Astrocyte (in vitro differentiated cells and primary cell): ENCODE data around the gene DHCR7. TPM values are rescaled to one million over a fixed set of nuclear protein-coding genes. Genes with fewer than 3 reads are reported as not detected.
A peak's percentile ranks its signal among the peaks of the same experiment; 100 is the strongest.

Experiments used
- DNase-seq: peaks from one replicate; pipeline ENCODE4 v3.0.0-alpha.2; 2010; ENCODE audit warnings: low read depth
- FAIRE-seq: peaks from 2 replicates; lab custom pipeline; 2011; peaks lifted over from hg19 to GRCh38; lab: Jason Lieb, UNC
- H2AFZ ChIP-seq: 2 replicates; pipeline ENCODE4 v1.6.0; 2012; ENCODE audit warnings: low read depth, low read length, inconsistent platforms
- H3K27ac ChIP-seq: 2 replicates; pipeline ENCODE4 v1.5.1; 2011; ENCODE audit warnings: low read depth, low read length, inconsistent platforms
- H3K27me3 ChIP-seq: 2 replicates; pipeline ENCODE4 v1.6.0; 2011; ENCODE audit warnings: low read length, inconsistent platforms; ENCODE audit not compliant: insufficient read depth
- H3K36me3 ChIP-seq: 2 replicates; pipeline ENCODE4 v1.5.1; 2011; ENCODE audit warnings: low read length, inconsistent platforms; ENCODE audit not compliant: insufficient read depth
- H3K4me1 ChIP-seq: 2 replicates; pipeline ENCODE4 v1.5.1; 2011; ENCODE audit warnings: low read length, inconsistent platforms; ENCODE audit not compliant: insufficient read depth
- H3K4me2 ChIP-seq: 2 replicates; pipeline ENCODE4 v1.6.0; 2012; ENCODE audit warnings: low read length, inconsistent platforms
- H3K4me3 ChIP-seq: 2 replicates; pipeline ENCODE4 v1.5.1; 2011; ENCODE audit warnings: low read depth, mild to moderate bottlenecking, low read length, inconsistent platforms; ENCODE audit not compliant: insufficient read depth
- H3K79me2 ChIP-seq: 2 replicates; pipeline ENCODE4 v1.6.0; 2012; ENCODE audit warnings: mild to moderate bottlenecking, low read length, inconsistent platforms; ENCODE audit not compliant: insufficient read depth
- H3K9ac ChIP-seq: 2 replicates; pipeline ENCODE4 v1.6.0; 2012; ENCODE audit warnings: mild to moderate bottlenecking, low read length, inconsistent platforms
- H3K9me3 ChIP-seq: 2 replicates; pipeline ENCODE4 v1.5.1; 2012; ENCODE audit warnings: low read depth, mild to moderate bottlenecking, low read length, inconsistent platforms; ENCODE audit not compliant: insufficient read depth
- H4K20me1 ChIP-seq: 2 replicates; pipeline ENCODE4 v1.6.0; 2012; ENCODE audit warnings: low read length, inconsistent platforms; ENCODE audit not compliant: insufficient read depth
- H3K27ac Mint-ChIP-seq: one replicate; pipeline ENCODE4 v1.8.0; 2021; ENCODE audit warnings: mild to moderate bottlenecking, mixed read lengths; ENCODE audit not compliant: unreplicated experiment
- H3K27me3 Mint-ChIP-seq: one replicate; pipeline ENCODE4 v1.8.0; 2021; ENCODE audit warnings: low read depth, mixed read lengths; ENCODE audit not compliant: unreplicated experiment
- H3K36me3 Mint-ChIP-seq: one replicate; pipeline ENCODE4 v1.8.0; 2021; ENCODE audit warnings: low read depth, mixed read lengths; ENCODE audit not compliant: unreplicated experiment
- H3K4me1 Mint-ChIP-seq: one replicate; pipeline ENCODE4 v1.8.0; 2021; ENCODE audit warnings: low read depth, mixed read lengths; ENCODE audit not compliant: unreplicated experiment
- H3K4me3 Mint-ChIP-seq: one replicate; pipeline ENCODE4 v1.8.0; 2021; ENCODE audit warnings: mild to moderate bottlenecking, moderate library complexity, mixed read lengths; ENCODE audit not compliant: unreplicated experiment
- H3K9me3 Mint-ChIP-seq: one replicate; pipeline ENCODE4 v1.8.0; 2021; ENCODE audit warnings: mild to moderate bottlenecking, mixed read lengths; ENCODE audit not compliant: unreplicated experiment
- CTCF ChIP-seq: IDR thresholded peaks from 2 replicates; pipeline ENCODE4 v1.5.1; 2011; ENCODE audit warnings: low read depth, mild to moderate bottlenecking, inconsistent platforms, low read length, moderate library complexity; ENCODE audit not compliant: insufficient read depth
- EZH2 ChIP-seq: IDR thresholded peaks from 2 replicates; pipeline ENCODE4 v1.6.1; 2012; ENCODE audit warnings: mild to moderate bottlenecking, low read length, inconsistent platforms; ENCODE audit not compliant: insufficient read depth
- total RNA-seq: library from RNA; stranded (reverse); gene quantifications from 2 replicates; pipeline ENCODE4 v1.2.1, GENCODE V29; 2021

The DHCR7 gene
- total RNA-seq, 1 donor from 2014 or later: 92.8 TPM

GRCh38 chr11:71452199-71453036 lies 4.2 kb upstream of the DHCR7 start:
- Mint-ChIP-seq H3K9me3 (no peaks in the 10 kb centered on the region), H3K4me3 (peak overlapping the region; percentile 82), H3K36me3 (peaks cover 12% of the 10 kb centered on the region), H3K4me1 (peaks cover 13% of the 10 kb centered on the region), H3K27ac (no peak overlapping the region), H3K27me3 (no peaks in the 10 kb centered on the region)
- H3K79me2 ChIP-seq: peaks cover 34% of the 10 kb centered on the region
- peaks cover 33% of the 10 kb centered on the region for H4K20me1 ChIP-seq
- H3K4me2 ChIP-seq: peak overlapping the region; percentile 96
- H3K27me3 ChIP-seq: no peaks in the 10 kb centered on the region
- no peak overlapping the region for H3K27ac ChIP-seq
- H2AFZ ChIP-seq: peak overlapping the region; percentile 74
- peak overlapping the region; percentile 68 for H3K9ac ChIP-seq
- TF ChIP-seq CTCF: no peak
- TF ChIP-seq EZH2: no peak
- H3K9me3 ChIP-seq: no peaks in the 10 kb centered on the region
- FAIRE-seq: no peak
- H3K4me1 ChIP-seq: peaks cover 24% of the 10 kb centered on the region
- peak overlapping the region; percentile 68 for H3K4me3 ChIP-seq
- DNase-seq: peak; percentile 18
- peaks cover 12% of the 10 kb centered on the region for H3K36me3 ChIP-seq

GRCh38 chr11:71451596-71452198 lies 3.5 kb upstream of the DHCR7 start:
- DNase-seq (no peak), FAIRE-seq (no peak)
- Histone ChIP-seq H3K4me1 (peaks cover 26% of the 10 kb centered on the region), H3K36me3 (peaks cover 6% of the 10 kb centered on the region), H2AFZ (no peak overlapping the region), H3K9me3 (no peaks in the 10 kb centered on the region), H3K79me2 (peaks cover 34% of the 10 kb centered on the region), H3K9ac (no peak overlapping the region), H4K20me1 (peaks cover 31% of the 10 kb centered on the region), H3K4me2 (peak overlapping the region; percentile 96), H3K27ac (no peak overlapping the region), H3K4me3 (no peak overlapping the region), H3K27me3 (no peaks in the 10 kb centered on the region)
- Mint-ChIP-seq H3K27ac (no peak overlapping the region), H3K27me3 (no peaks in the 10 kb centered on the region), H3K36me3 (peaks cover 12% of the 10 kb centered on the region), H3K4me3 (peak overlapping the region; percentile 62), H3K4me1 (peaks cover 14% of the 10 kb centered on the region), H3K9me3 (no peaks in the 10 kb centered on the region)
- no peak for TF ChIP-seq CTCF
- TF ChIP-seq EZH2: no peak

- FAIRE-seq (no peak), DNase-seq (no peak)
- H3K27me3 ChIP-seq: no peaks in the 10 kb centered on the region
- TF ChIP-seq EZH2: no peak
- TF ChIP-seq CTCF: no peak
- peaks cover 2% of the 10 kb centered on the region for H3K36me3 ChIP-seq
- H3K4me2 ChIP-seq: no peak overlapping the region
- Mint-ChIP-seq H3K27ac (no peak overlapping the region), H3K27me3 (no peaks in the 10 kb centered on the region), H3K4me3 (no peak overlapping the region), H3K4me1 (peaks cover 14% of the 10 kb centered on the region), H3K9me3 (no peaks in the 10 kb centered on the region), H3K36me3 (peaks cover 8% of the 10 kb centered on the region)
- peaks cover 27% of the 10 kb centered on the region for H4K20me1 ChIP-seq
- H2AFZ ChIP-seq: no peak overlapping the region
- peaks cover 34% of the 10 kb centered on the region for H3K79me2 ChIP-seq
- no peak overlapping the region for H3K4me3 ChIP-seq
- no peaks in the 10 kb centered on the region for H3K9me3 ChIP-seq
- H3K4me1 ChIP-seq: peaks cover 26% of the 10 kb centered on the region
- no peak overlapping the region for H3K27ac ChIP-seq
- H3K9ac ChIP-seq: no peak overlapping the region
Observed at GRCh38 chr11:71450939-71451338, 2.7 kb upstream of the DHCR7 start.
